GM12878 (cell line): Measurements from ENCODE around the gene PI3. TPM values are rescaled to one million over a fixed set of nuclear protein-coding genes. Genes with fewer than 3 reads are reported as not detected.
A peak's percentile ranks its signal among the peaks of the same experiment; 100 is the strongest.

Experiments used
- ATAC-seq: fragments of 200-7000 bp; cut with Tn5 transposase; 3 replicates; pipeline ENCODE4 v1.9.1; 2020; ENCODE audit warnings: mild to moderate bottlenecking, moderate library complexity
- Bru-seq: library from RNA; stranded (reverse); fragments of 400-500 nt; gene quantifications from one replicate; lab custom pipeline; 2021; lab: Mats Ljungman, UMichigan
- BruChase-seq, 2 experiments: library from RNA; stranded (reverse); fragments of 400-500 nt; gene quantifications; one replicate each; lab custom pipeline; 2021; lab: Mats Ljungman, UMichigan
- BruUV-seq: library from RNA; stranded (reverse); fragments of 400-500 nt; replicated peaks from 2 replicates; lab custom pipeline; 2021; lab: Mats Ljungman, UMichigan
- CTCF ChIA-PET: fragments of 300-600 bp; sonication (Branson Sonifier 250); formaldehyde crosslinking; extraction: SDS; loops from one replicate; lab custom pipeline; 2021; ENCODE audit warnings: inconsistent platforms; lab: Yijun Ruan, JAX
- POLR2A ChIA-PET: fragments of 350-600 bp; formaldehyde crosslinking; extraction: SDS; loops from one replicate; lab custom pipeline; 2021; ENCODE audit warnings: inconsistent platforms; lab: Charles Lee
- RAD21 ChIA-PET: fragments of 300-600 bp; sonication (Branson Sonifier 250); formaldehyde crosslinking; loops from one replicate; lab custom pipeline; 2023; ENCODE audit warnings: antibody characterized with exemption; ENCODE audit not compliant: unreplicated experiment; lab: Charles Lee
- SMC1A ChIA-PET: fragments of 300-600 bp; sonication (Branson Sonifier 250); formaldehyde crosslinking; loops from one replicate; lab custom pipeline; 2023; ENCODE audit not compliant: unreplicated experiment, uncharacterized antibody; lab: Charles Lee
- DNase-seq: peaks from one replicate; pipeline ENCODE4 v3.0.0-alpha.2; 2011; ENCODE audit warnings: low read depth, low spot score
- FAIRE-seq: peaks from 3 replicates; lab custom pipeline; 2011; peaks lifted over from hg19 to GRCh38; lab: Jason Lieb, UNC
- H2AFZ ChIP-seq: 2 replicates; pipeline ENCODE4 v1.6.0; 2011; ENCODE audit warnings: low read depth, low read length, control low read depth; ENCODE audit not compliant: control insufficient read depth
- H3K27ac ChIP-seq: 2 replicates; pipeline ENCODE4 v1.5.1; 2011; ENCODE audit warnings: control low read depth; ENCODE audit not compliant: control insufficient read depth, insufficient read depth
- H3K27me3 ChIP-seq, 2 experiments: replicated peaks in 1 of 2; 2 replicates each; pipeline versions ENCODE4 v1.6.0 to v1.6.1; 2011; ENCODE audit warnings: low read length in 1 of 2; ENCODE audit not compliant: control insufficient read depth in 2 of 2, insufficient read depth in 2 of 2
- H3K36me3 ChIP-seq, 2 experiments: 2 replicates each; pipeline ENCODE4 v1.5.1; 2011; ENCODE audit warnings: low read length in 1 of 2; ENCODE audit not compliant: control insufficient read depth in 2 of 2, insufficient read depth in 2 of 2
- H3K4me1 ChIP-seq: 2 replicates; pipeline ENCODE4 v1.6.1; 2011; ENCODE audit warnings: mild to moderate bottlenecking, low read length, moderate library complexity, mixed read lengths; ENCODE audit not compliant: control insufficient read depth, insufficient read depth
- H3K4me2 ChIP-seq: 2 replicates; pipeline ENCODE4 v1.6.0; 2011; ENCODE audit warnings: control low read depth; ENCODE audit not compliant: control insufficient read depth, insufficient read depth
- H3K4me3 ChIP-seq: fragments of 200-600 bp; sonication (generic); 2 replicates; pipeline ENCODE4 v1.5.1; 2016
- H3K79me2 ChIP-seq: 2 replicates; pipeline ENCODE4 v1.6.0; 2011; ENCODE audit warnings: low read length; ENCODE audit not compliant: control insufficient read depth, insufficient read depth
- H3K9ac ChIP-seq: 2 replicates; pipeline ENCODE4 v1.8.0; 2011; ENCODE audit warnings: low read length, control low read depth, mixed read lengths; ENCODE audit not compliant: control insufficient read depth, insufficient read depth
- H3K9me3 ChIP-seq: replicated peaks from 3 replicates; pipeline ENCODE4 v1.5.1; 2011; ENCODE audit warnings: mild to moderate bottlenecking, low read length; ENCODE audit not compliant: control insufficient read depth, insufficient read depth
- H4K20me1 ChIP-seq: 2 replicates; pipeline ENCODE4 v1.6.0; 2011; ENCODE audit not compliant: control insufficient read depth, insufficient read depth
- BACH1 ChIP-seq: fragments of 450-650 bp; IDR thresholded peaks from 2 replicates; pipeline ENCODE4 v1.6.1; 2017; ENCODE audit warnings: mild to moderate bottlenecking, borderline replicate concordance
- BRCA1 ChIP-seq: IDR thresholded peaks from 2 replicates; pipeline ENCODE4 v1.6.1; 2011; ENCODE audit warnings: low read depth, low read length, improper control_type of control experiment
- CEBPZ ChIP-seq: fragments of 150-350 bp; IDR thresholded peaks from 2 replicates; pipeline ENCODE4 v1.6.1; 2016; ENCODE audit warnings: low read depth, low read length
- CUX1 ChIP-seq: IDR thresholded peaks from 2 replicates; pipeline ENCODE4 v1.6.1; 2012; ENCODE audit warnings: improper control_type of control experiment, low read depth, low read length; ENCODE audit not compliant: insufficient replicate concordance
- JUND ChIP-seq: IDR thresholded peaks from 2 replicates; pipeline ENCODE4 v1.6.1; 2012; ENCODE audit warnings: low read depth, mild to moderate bottlenecking, low read length, improper control_type of control experiment, moderate library complexity
- MYB ChIP-seq: fragments of 150-350 bp; IDR thresholded peaks from 2 replicates; pipeline ENCODE4 v1.6.1; 2014; ENCODE audit warnings: mild to moderate bottlenecking, low read depth, low read length, borderline replicate concordance
- MYC ChIP-seq: IDR thresholded peaks from 2 replicates; pipeline ENCODE4 v1.6.1; 2011; ENCODE audit warnings: mild to moderate bottlenecking, low read length, moderate library complexity, inconsistent platforms; ENCODE audit not compliant: insufficient read depth, insufficient replicate concordance, insufficient read length, severe bottlenecking
- NFXL1 ChIP-seq: fragments of 450-650 bp; IDR thresholded peaks from 2 replicates; pipeline ENCODE4 v1.6.1; 2017; ENCODE audit warnings: antibody characterized with exemption, mild to moderate bottlenecking, borderline replicate concordance
- RUNX3 ChIP-seq: IDR thresholded peaks from 2 replicates; pipeline ENCODE4 v1.6.1; 2012; ENCODE audit warnings: low read length, inconsistent platforms
- SMAD5 ChIP-seq: IDR thresholded peaks from 2 replicates; pipeline ENCODE4 v1.6.1; 2016; ENCODE audit warnings: antibody characterized with exemption, low read depth
- SREBF1 ChIP-seq: IDR thresholded peaks from 2 replicates; pipeline ENCODE4 v1.6.1; 2012; ENCODE audit warnings: mild to moderate bottlenecking, low read length
- WGBS: methylation state at CpG from one replicate; pipeline ENCODE4 v1.1.6; 2016; ENCODE audit warnings: low lambda C conversion rate; ENCODE audit not compliant: insufficient replicate concordance, insufficient coverage; ENCODE audit errors: missing lambda C conversion rate; 5-methylcytosine and 5-hydroxymethylcytosine counted together
- in situ Hi-C: fragments of 300-500 bp; cut with MboI; formaldehyde crosslinking; loops from 9 replicates; pipeline ENCODE4 v1.14.3; 2018; ENCODE audit warnings: mixed read lengths
- intact Hi-C: fragments of 100-400 bp; cut with micrococcal nuclease; formaldehyde crosslinking; loops from one replicate; pipeline ENCODE4 v1.14.2; 2022; ENCODE audit not compliant: unreplicated experiment
- long read RNA-seq, 2 experiments: library from polyadenylated mRNA; unstranded; transcript quantifications; one replicate each; pipeline ENCODE4 v2.0.0, GENCODE V29; 2019 to 2020
- polyA minus RNA-seq, 3 experiments: library from RNA; depleted of rRNA, polyadenylated mRNA; stranded (reverse); fragments of >200 nt; gene quantifications; 2 replicates each; pipeline ENCODE4 v1.2.3, GENCODE V29; 2011
- polyA plus RNA-seq, 11 experiments: library from polyadenylated mRNA; depleted of rRNA in 4 of 11; unstranded in 6 of 11; stranded (reverse) in 5 of 11; fragments of >200 nt; fragmentation: Nextera tagmentation in 4 of 11; fragmentation: Illumina TruSeq in 1 of 11; extraction: Ambion mirVana in 4 of 11; extraction: Trizol in 1 of 11; gene quantifications; 1 replicate in 1 of 11; 2 replicates in 10 of 11; pipeline versions ENCODE4 v1.2.1 to v1.2.3, GENCODE V29; 2011 to 2016; ENCODE audit warnings: inconsistent platforms in 2 of 11, missing spikeins in 2 of 11, low read depth in 1 of 11
- total RNA-seq, 4 experiments: library from RNA; depleted of rRNA in 3 of 4; stranded (reverse); fragments of >200 nt in 3 of 4; fragmentation: Illumina TruSeq in 1 of 4; extraction: Trizol in 1 of 4; gene quantifications; 2 replicates each; pipeline versions ENCODE4 v1.2.1 to v1.2.3, GENCODE V29; 2013 to 2021

The PI3 gene
- not detected in 2 replicates for total RNA-seq (2013; cell fraction: nucleolus; rRNA removed)
- total RNA-seq (2014; rRNA removed) (not detected in 2 replicates), total RNA-seq (2014; rRNA removed; fragmentation: Illumina TruSeq; extraction: Trizol) (not detected in 2 replicates), total RNA-seq (2021) (not detected in 2 replicates), polyA plus RNA-seq (2011; rRNA removed) (not detected in 2 replicates), polyA plus RNA-seq (2014; fragmentation: Illumina TruSeq; extraction: Trizol) (not detected in 2 replicates), polyA plus RNA-seq (2014; fragmentation: Nextera tagmentation; extraction: Ambion mirVana) (not detected), polyA plus RNA-seq (2014; rRNA removed) (not detected in 2 replicates), polyA plus RNA-seq (2016; fragmentation: Nextera tagmentation; extraction: Ambion mirVana) (not detected), polyA minus RNA-seq (2011; rRNA and poly(A)+ RNA removed) (not detected in 2 replicates), Bru-seq, nascent RNA (not detected), BruChase-seq, experiment 1, labeled RNA remaining after a 6-hour chase (not detected), BruChase-seq, experiment 2, labeled RNA remaining after a 2-hour chase (percentile 21 among the genes with signal in this experiment)
- not detected for polyA plus RNA-seq (2011; ENCODE audit: low read depth)
- polyA plus RNA-seq (2011; cell fraction: cytosol; rRNA removed) = not detected in 2 replicates
- not detected in 2 replicates for polyA plus RNA-seq (2011; cell fraction: nucleus; rRNA removed)
- not detected in 2 replicates for polyA plus RNA-seq (2012)
- not detected in 2 replicates for polyA minus RNA-seq (2011; cell fraction: cytosol; rRNA and poly(A)+ RNA removed)
- polyA minus RNA-seq (2011; cell fraction: nucleus; rRNA and poly(A)+ RNA removed) = not detected in 2 replicates
- long read RNA-seq, experiment 1 = 0 reads
- long read RNA-seq, experiment 2 = 0 reads

GRCh38 chr20:45174434-45175364 is at the start of gene PI3:
PI3 (plus strand) TSS chr20:45174902; CDS start chr20:45174923, 21 bp downstream.
- Histone ChIP-seq H3K36me3 (no peaks in the 10 kb centered on the region), H3K4me3 (no peak within 1 kb of the TSS), H3K27me3 (peaks cover 0 to 1% of the 10 kb centered on the region in 2 experiments; a peak in 3 of 4 replicates), H3K9me3 (no peaks in the 10 kb centered on the region), H4K20me1 (no peaks in the 10 kb centered on the region), H3K4me2 (no peak within 1 kb of the TSS), H3K27ac (no peak within 1 kb of the TSS), H3K79me2 (no peaks in the 10 kb centered on the region), H3K4me1 (no peaks in the 10 kb centered on the region), H2AFZ (no peak within 1 kb of the TSS), H3K9ac (no peak within 1 kb of the TSS)
- ChIA-PET CTCF (no interaction called here), RAD21 (no interaction called here), SMC1A (interaction anchor here (0.5 to 0.8 kb wide), 2 partner anchors 28 to 438 kb away, joined by 3 read pairs; no protein-coding TSS in a partner anchor), POLR2A (no interaction called here)
- no TSS peak for BruUV-seq
- 14% methylated on average over 8 of the region's 8 CpGs for WGBS
- intact Hi-C loops = no loop called here
- in situ Hi-C loops = no loop called here
- FAIRE-seq (no peak), DNase-seq (no peak), ATAC-seq (no peak)
- no peak for TF ChIP-seq MYB
- no peak for TF ChIP-seq JUND
- no peak for TF ChIP-seq CUX1
- TF ChIP-seq SMAD5 = no peak
- TF ChIP-seq SREBF1 = no peak
- TF ChIP-seq BRCA1 = no peak
- TF ChIP-seq RUNX3 = no peak
- TF ChIP-seq BACH1 = no peak
- TF ChIP-seq MYC = no peak
- no peak for TF ChIP-seq CEBPZ
- TF ChIP-seq NFXL1 = no peak
